H9 (cell line): Measurements from ENCODE around the gene MAPT. TPM values are rescaled to one million over a fixed set of nuclear protein-coding genes. Genes with fewer than 3 reads are reported as not detected.

Experiments
- DNase-seq: peaks from one replicate; pipeline ENCODE4 v3.0.0-alpha.2; 2017
- H2AFZ ChIP-seq: one replicate; pipeline ENCODE4 v1.6.1; 2013; ENCODE audit warnings: mild to moderate bottlenecking, low read length, control low read depth, moderate library complexity
- H2AK5ac ChIP-seq: 2 replicates; pipeline ENCODE4 v1.6.1; 2013; ENCODE audit warnings: low read length, control low read depth, mixed read lengths; ENCODE audit not compliant: insufficient read length
- H2BK120ac ChIP-seq: one replicate; pipeline ENCODE4 v1.6.1; 2013; ENCODE audit warnings: low read depth, mild to moderate bottlenecking, low read length, control low read depth, inconsistent platforms; ENCODE audit not compliant: poor library complexity, severe bottlenecking
- H2BK12ac ChIP-seq: 2 replicates; pipeline ENCODE4 v1.6.1; 2013; ENCODE audit warnings: low read length, control low read depth, mixed read lengths, low read depth; ENCODE audit not compliant: insufficient read length
- H2BK15ac ChIP-seq: 2 replicates; pipeline ENCODE4 v1.6.1; 2013; ENCODE audit warnings: low read depth, low read length, control low read depth
- H2BK20ac ChIP-seq: one replicate; pipeline ENCODE4 v1.6.1; 2013; ENCODE audit warnings: low read depth, mild to moderate bottlenecking, low read length, control low read depth, inconsistent platforms; ENCODE audit not compliant: poor library complexity, severe bottlenecking
- H2BK5ac ChIP-seq: 2 replicates; pipeline ENCODE4 v1.6.1; 2013; ENCODE audit warnings: low read length, control low read depth, mixed read lengths; ENCODE audit not compliant: insufficient read length
- H3K14ac ChIP-seq: 2 replicates; pipeline ENCODE4 v1.6.1; 2013; ENCODE audit warnings: low read length, control low read depth; ENCODE audit not compliant: insufficient read depth
- H3K18ac ChIP-seq: 2 replicates; pipeline ENCODE4 v1.6.1; 2013; ENCODE audit warnings: low read depth, mild to moderate bottlenecking, mixed read lengths, low read length, control low read depth; ENCODE audit not compliant: insufficient read length
- H3K23ac ChIP-seq: 2 replicates; pipeline ENCODE4 v1.6.1; 2013; ENCODE audit warnings: low read length, control low read depth, mixed read lengths, low read depth; ENCODE audit not compliant: insufficient read length
- H3K23me2 ChIP-seq: 2 replicates; pipeline ENCODE4 v1.6.1; 2013; ENCODE audit warnings: low read depth, mild to moderate bottlenecking, mixed read lengths, low read length, control low read depth; ENCODE audit not compliant: insufficient read length, poor library complexity, severe bottlenecking
- H3K27ac ChIP-seq: 2 replicates; pipeline ENCODE4 v1.5.1; 2013; ENCODE audit warnings: low read length, control low read depth, mixed read lengths, low read depth; ENCODE audit not compliant: insufficient read length
- H3K27me3 ChIP-seq: 2 replicates; pipeline ENCODE4 v1.6.1; 2013; ENCODE audit warnings: low read length, control low read depth, inconsistent platforms; ENCODE audit not compliant: insufficient read depth
- H3K4ac ChIP-seq: 2 replicates; pipeline ENCODE4 v1.6.1; 2013; ENCODE audit warnings: low read depth, mild to moderate bottlenecking, control low read depth, inconsistent platforms, low read length, moderate library complexity
- H3K4me1 ChIP-seq: 2 replicates; pipeline ENCODE4 v1.6.1; 2013; ENCODE audit warnings: low read length, control low read depth, inconsistent platforms; ENCODE audit not compliant: insufficient read depth
- H3K4me2 ChIP-seq: 2 replicates; pipeline ENCODE4 v1.6.1; 2013; ENCODE audit warnings: low read length, control low read depth, mixed read lengths; ENCODE audit not compliant: insufficient read length, insufficient read depth
- H3K56ac ChIP-seq: 2 replicates; pipeline ENCODE4 v1.6.1; 2013; ENCODE audit warnings: low read depth, mild to moderate bottlenecking, mixed read lengths, low read length, control low read depth; ENCODE audit not compliant: insufficient read length
- H3K79me1 ChIP-seq: 2 replicates; pipeline ENCODE4 v1.6.1; 2013; ENCODE audit warnings: low read depth, mild to moderate bottlenecking, moderate library complexity, low read length, control low read depth, inconsistent platforms; ENCODE audit not compliant: insufficient read depth, poor library complexity, severe bottlenecking
- H3K79me2 ChIP-seq: 2 replicates; pipeline ENCODE4 v1.6.1; 2013; ENCODE audit warnings: low read length, control low read depth, inconsistent platforms; ENCODE audit not compliant: insufficient read depth
- H3K9ac ChIP-seq: 2 replicates; pipeline ENCODE4 v1.6.1; 2013; ENCODE audit warnings: low read length, control low read depth, mixed read lengths; ENCODE audit not compliant: insufficient read length; ENCODE audit errors: extremely low read depth
- H3K9me3 ChIP-seq: one replicate; pipeline ENCODE4 v1.6.1; 2013; ENCODE audit warnings: low read depth, low read length, inconsistent platforms; ENCODE audit not compliant: control insufficient read depth
- H3T11ph ChIP-seq: one replicate; pipeline ENCODE4 v1.6.1; 2013; ENCODE audit warnings: mild to moderate bottlenecking, low read length, control low read depth, inconsistent platforms
- H4K20me1 ChIP-seq: one replicate; pipeline ENCODE4 v1.6.1; 2013; ENCODE audit not compliant: control insufficient read depth, insufficient read length, insufficient read depth
- H4K5ac ChIP-seq: 2 replicates; pipeline ENCODE4 v1.6.1; 2013; ENCODE audit warnings: low read depth, mild to moderate bottlenecking, mixed read lengths, low read length, control low read depth; ENCODE audit not compliant: insufficient read length
- H4K8ac ChIP-seq: replicated peaks from 2 replicates; pipeline ENCODE4 v1.6.1; 2013; ENCODE audit warnings: low read length, control low read depth, mixed read lengths, low read depth; ENCODE audit not compliant: insufficient read length
- H4K91ac ChIP-seq: 2 replicates; pipeline ENCODE4 v1.6.1; 2013; ENCODE audit warnings: low read depth, mild to moderate bottlenecking, moderate library complexity, mixed read lengths, low read length, control low read depth; ENCODE audit not compliant: insufficient read length
- H3K27ac Mint-ChIP-seq, 3 experiments: 2 replicates in 2 of 3; 3 replicates in 1 of 3; pipeline ENCODE4 v1.8.0; 2020 to 2021; ENCODE audit warnings: mixed read lengths in 3 of 3, mild to moderate bottlenecking in 1 of 3, moderate library complexity in 1 of 3
- H3K27me3 Mint-ChIP-seq: 2 replicates; pipeline ENCODE4 v1.8.0; 2021; ENCODE audit warnings: low read depth, mild to moderate bottlenecking, moderate library complexity, mixed read lengths
- H3K36me3 Mint-ChIP-seq, 3 experiments: 2 replicates in 2 of 3; 3 replicates in 1 of 3; pipeline ENCODE4 v1.8.0; 2020 to 2021; ENCODE audit warnings: low read depth in 3 of 3, mixed read lengths in 3 of 3; ENCODE audit not compliant: insufficient read depth in 1 of 3
- H3K4me1 Mint-ChIP-seq, 2 experiments: 2 replicates each; pipeline ENCODE4 v1.8.0; 2020; ENCODE audit warnings: mixed read lengths in 2 of 2
- H3K4me3 Mint-ChIP-seq, 2 experiments: 2 replicates in 1 of 2; 3 replicates in 1 of 2; pipeline ENCODE4 v1.8.0; 2020 to 2021; ENCODE audit warnings: mild to moderate bottlenecking in 2 of 2, mixed read lengths in 2 of 2, moderate library complexity in 1 of 2
- H3K9me3 Mint-ChIP-seq, 2 experiments: 2 replicates in 1 of 2; 3 replicates in 1 of 2; pipeline ENCODE4 v1.8.0; 2020; ENCODE audit warnings: mild to moderate bottlenecking in 2 of 2, mixed read lengths in 2 of 2, moderate library complexity in 1 of 2
- WGBS: extraction: QIAGEN DNeasy Blood & Tissue Kit; methylation state at CpG from one replicate; pipeline ENCODE4 v1.1.7; 2013; ENCODE audit warnings: missing lambda C conversion rate, low lambda C conversion rate, mixed read lengths; ENCODE audit not compliant: insufficient read length; ENCODE audit errors: extremely low coverage; 5-methylcytosine and 5-hydroxymethylcytosine counted together
- total RNA-seq: library from RNA; stranded (reverse); gene quantifications from 2 replicates; pipeline ENCODE4 v1.2.1, GENCODE V29; 2021
- TF ChIP-seq, protein P1 (sequence below): fragments of 200-600 bp; sonication (generic); conservative IDR thresholded peaks from 3 replicates; pipeline ENCODE4 v1.8.0; 2021; ENCODE audit warnings: antibody characterized with exemption, mild to moderate bottlenecking

The MAPT gene
- total RNA-seq, 1 experiment from 2014 or later, result 1.6 TPM

- Histone ChIP-seq H3K23me2 (no peaks in the 10 kb centered on the region), H2BK12ac (no peak overlapping the region), H2BK5ac (no peak overlapping the region), H3K14ac (no peak overlapping the region; the same call in 1 of the 2 replicates), H3K56ac (no peak overlapping the region), H3K9ac (no peak overlapping the region), H2BK120ac (no peak overlapping the region), H3K27me3 (peaks cover 3% of the 10 kb centered on the region; the same call in 1 of the 2 replicates), H2AK5ac (no peak overlapping the region), H3K79me2 (no peaks in the 10 kb centered on the region), H3K27ac (no peak overlapping the region), H4K5ac (no peak overlapping the region), H3K18ac (no peak overlapping the region), H2AFZ (no peak overlapping the region), H4K8ac (no peak overlapping the region), H4K91ac (no peak overlapping the region), H3T11ph (no peak overlapping the region), H4K20me1 (peaks cover 4% of the 10 kb centered on the region), H3K79me1 (no peaks in the 10 kb centered on the region), H2BK20ac (no peak overlapping the region), H3K23ac (no peak overlapping the region), H3K9me3 (no peaks in the 10 kb centered on the region), H3K4ac (no peak overlapping the region), H3K4me1 (no peaks in the 10 kb centered on the region), H2BK15ac (no peak overlapping the region), H3K4me2 (no peak overlapping the region)
- no peak overlapping the region for H3K4me3 Mint-ChIP-seq
- no peak for DNase-seq
- H3K36me3 Mint-ChIP-seq, result no peaks in the 10 kb centered on the region
- 0 out of 4 replicates have a peak, but pooled peaks cover 0 to 3% of the 10 kb centered on the region in 2 experiments for H3K4me1 Mint-ChIP-seq
- no CpG with 5 or more reads among the region's 7 CpGs for WGBS
- peak overlapping the region in 1 of 3 experiments; percentile 70; a peak in 2 of 7 replicates for H3K27ac Mint-ChIP-seq
- peaks cover 12% of the 10 kb centered on the region for H3K27me3 Mint-ChIP-seq
- no peaks in the 10 kb centered on the region for H3K9me3 Mint-ChIP-seq
- TF ChIP-seq, protein P1, sequence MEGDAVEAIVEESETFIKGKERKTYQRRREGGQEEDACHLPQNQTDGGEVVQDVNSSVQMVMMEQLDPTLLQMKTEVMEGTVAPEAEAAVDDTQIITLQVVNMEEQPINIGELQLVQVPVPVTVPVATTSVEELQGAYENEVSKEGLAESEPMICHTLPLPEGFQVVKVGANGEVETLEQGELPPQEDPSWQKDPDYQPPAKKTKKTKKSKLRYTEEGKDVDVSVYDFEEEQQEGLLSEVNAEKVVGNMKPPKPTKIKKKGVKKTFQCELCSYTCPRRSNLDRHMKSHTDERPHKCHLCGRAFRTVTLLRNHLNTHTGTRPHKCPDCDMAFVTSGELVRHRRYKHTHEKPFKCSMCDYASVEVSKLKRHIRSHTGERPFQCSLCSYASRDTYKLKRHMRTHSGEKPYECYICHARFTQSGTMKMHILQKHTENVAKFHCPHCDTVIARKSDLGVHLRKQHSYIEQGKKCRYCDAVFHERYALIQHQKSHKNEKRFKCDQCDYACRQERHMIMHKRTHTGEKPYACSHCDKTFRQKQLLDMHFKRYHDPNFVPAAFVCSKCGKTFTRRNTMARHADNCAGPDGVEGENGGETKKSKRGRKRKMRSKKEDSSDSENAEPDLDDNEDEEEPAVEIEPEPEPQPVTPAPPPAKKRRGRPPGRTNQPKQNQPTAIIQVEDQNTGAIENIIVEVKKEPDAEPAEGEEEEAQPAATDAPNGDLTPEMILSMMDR, result no peak
Measured at GRCh38 chr17:45849536-45849990, 44.8 kb upstream of the MAPT start.
